Activated naive CD8-positive, alpha-beta T cell (primary cell): ENCODE data around the gene TTYH1.

Source experiments
- H3K27ac Mint-ChIP-seq: one replicate; pipeline ENCODE4 v1.8.0; 2021; ENCODE audit warnings: mixed read lengths
- H3K27me3 Mint-ChIP-seq: one replicate; pipeline ENCODE4 v1.8.0; 2021; ENCODE audit warnings: mixed read lengths
- H3K36me3 Mint-ChIP-seq: one replicate; pipeline ENCODE4 v1.8.0; 2021; ENCODE audit warnings: mixed read lengths
- H3K4me1 Mint-ChIP-seq: one replicate; pipeline ENCODE4 v1.8.0; 2021; ENCODE audit warnings: low read depth, mixed read lengths
- H3K4me3 Mint-ChIP-seq: one replicate; pipeline ENCODE4 v1.8.0; 2021; ENCODE audit warnings: mild to moderate bottlenecking, mixed read lengths
- H3K9me3 Mint-ChIP-seq: one replicate; pipeline ENCODE4 v1.8.0; 2021; ENCODE audit warnings: low read depth, mixed read lengths

The TTYH1 gene

DNA sequence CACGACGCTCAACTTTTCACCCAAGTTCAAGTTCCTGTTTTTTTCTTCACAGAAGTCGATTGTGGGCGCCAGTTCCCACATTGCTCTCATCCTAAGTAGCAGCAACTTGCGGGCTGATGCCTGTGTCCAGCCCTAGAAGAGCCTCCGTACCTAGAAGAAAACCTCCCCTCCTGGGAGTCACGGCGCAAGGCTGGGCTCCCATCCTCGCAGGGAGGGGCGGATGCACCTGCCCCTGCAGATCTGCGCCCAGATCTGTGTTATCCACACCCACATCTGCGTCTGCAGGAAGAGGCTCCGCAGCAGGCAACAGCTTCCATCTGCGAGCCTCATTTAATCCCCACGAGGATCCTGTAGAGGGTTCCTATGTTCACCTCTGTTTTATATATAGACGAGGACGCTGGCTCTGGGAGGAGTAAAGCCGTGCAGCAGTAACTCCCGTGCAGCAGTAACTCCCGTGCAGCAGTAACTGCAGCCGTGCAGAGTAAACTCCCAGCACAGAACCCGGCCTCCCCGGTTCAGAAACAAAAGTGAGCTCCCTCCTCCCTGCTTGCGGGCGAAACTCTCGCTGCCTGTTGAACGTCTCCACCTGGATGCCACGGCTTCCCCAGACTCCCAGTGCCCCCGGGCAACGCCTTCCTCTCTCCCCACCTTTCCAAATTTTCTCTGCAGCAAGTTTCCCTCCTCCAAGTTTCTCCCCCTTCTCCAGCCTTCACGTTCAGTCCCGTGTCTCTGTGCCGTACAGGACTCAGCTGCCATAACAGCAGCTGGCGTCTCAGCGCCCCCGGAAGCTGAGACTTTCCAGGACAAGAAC is 27.1 kb upstream of the TTYH1 start:
- H3K4me1 Mint-ChIP-seq: peaks cover 45% of the 10 kb centered on the region
- H3K9me3 Mint-ChIP-seq: no peaks in the 10 kb centered on the region
- peak overlapping the region; percentile 59 for H3K27ac Mint-ChIP-seq
- no peaks in the 10 kb centered on the region for H3K36me3 Mint-ChIP-seq
- no peaks in the 10 kb centered on the region for H3K27me3 Mint-ChIP-seq
- H3K4me3 Mint-ChIP-seq: peak overlapping the region; percentile 90

DNA sequence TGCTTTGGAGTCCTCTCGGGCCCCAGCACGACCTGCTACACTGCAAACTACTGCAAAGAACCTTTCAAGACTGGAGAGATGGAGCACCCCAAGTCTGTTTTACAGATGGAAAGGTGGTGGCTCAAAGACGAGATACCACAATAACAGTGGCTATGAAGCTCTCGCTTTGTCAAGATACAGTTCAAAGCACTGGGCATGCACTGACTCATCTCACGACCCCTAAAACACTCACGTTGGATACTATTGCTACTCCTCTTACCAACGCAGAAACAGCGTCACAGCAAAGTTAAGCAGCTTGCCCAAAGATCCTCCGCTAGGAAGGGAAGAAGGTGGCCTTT is 26.5 kb upstream of the TTYH1 start:
- Mint-ChIP-seq H3K9me3 (no peaks in the 10 kb centered on the region), H3K4me1 (peaks cover 42% of the 10 kb centered on the region), H3K4me3 (peak overlapping the region; percentile 90), H3K27ac (peak overlapping the region; percentile 59), H3K27me3 (no peaks in the 10 kb centered on the region), H3K36me3 (no peaks in the 10 kb centered on the region)

DNA sequence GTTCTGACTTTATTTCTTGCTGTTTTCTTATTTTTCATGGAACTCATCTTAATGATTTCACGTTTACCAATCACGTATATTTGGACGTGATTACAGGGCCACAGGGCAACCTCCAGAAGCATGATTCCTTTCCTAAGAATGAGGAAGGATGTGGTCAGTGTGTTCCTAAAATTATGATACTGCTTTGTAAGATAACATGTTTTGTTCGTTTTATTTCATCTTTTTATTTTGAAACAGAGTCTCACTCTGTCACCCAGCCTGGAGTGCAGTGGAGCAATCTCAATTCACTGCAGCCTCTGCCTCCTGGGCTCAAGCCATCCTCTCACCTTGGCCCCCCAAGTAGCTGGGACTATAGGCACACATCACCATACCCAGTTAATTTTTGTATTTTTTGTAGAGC is 25.7 kb upstream of the TTYH1 start:
- H3K27ac Mint-ChIP-seq: no peak overlapping the region
- H3K4me3 Mint-ChIP-seq: no peak overlapping the region

DNA sequence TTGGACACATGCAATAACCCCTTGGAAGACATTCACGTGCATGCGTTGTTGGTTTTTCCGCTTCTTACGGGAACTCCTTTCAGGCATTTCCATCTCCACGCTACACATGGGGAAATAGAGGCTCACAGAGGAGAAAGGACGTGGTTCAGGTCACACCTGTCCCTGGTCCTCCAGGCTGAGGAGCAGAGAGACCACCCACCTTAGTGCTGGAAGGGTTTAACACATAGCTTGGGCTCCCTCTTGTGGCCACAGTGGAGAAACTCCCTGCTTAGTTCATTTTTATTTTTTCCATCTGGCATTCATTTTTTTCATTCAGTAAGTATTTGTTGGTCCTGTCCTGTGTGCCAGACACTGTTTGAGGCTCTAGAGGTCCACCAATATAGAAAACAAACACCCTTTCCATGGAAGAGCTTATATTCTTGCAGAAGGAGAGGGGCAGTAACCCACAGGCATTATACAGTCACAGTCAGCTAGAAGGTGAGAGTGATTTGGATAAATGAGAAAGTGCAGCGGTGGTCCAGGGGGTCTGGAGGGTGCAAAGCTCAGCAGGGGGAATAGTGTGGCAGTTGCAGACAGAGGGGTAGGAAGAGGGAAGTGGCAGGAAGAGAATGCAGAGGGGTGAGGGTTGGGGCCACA is 24.2 kb upstream of the TTYH1 start:
- Mint-ChIP-seq H3K27me3 (peaks cover 2% of the 10 kb centered on the region), H3K9me3 (no peaks in the 10 kb centered on the region), H3K4me3 (peak overlapping the region; percentile 57), H3K27ac (no peak overlapping the region), H3K4me1 (peaks cover 35% of the 10 kb centered on the region), H3K36me3 (no peaks in the 10 kb centered on the region)

More for the DNA sequence above, 25.7 kb upstream of the TTYH1 start:
- H3K36me3 Mint-ChIP-seq: no peaks in the 10 kb centered on the region
- no peaks in the 10 kb centered on the region for H3K27me3 Mint-ChIP-seq
- H3K9me3 Mint-ChIP-seq: no peaks in the 10 kb centered on the region
- peaks cover 42% of the 10 kb centered on the region for H3K4me1 Mint-ChIP-seq

DNA sequence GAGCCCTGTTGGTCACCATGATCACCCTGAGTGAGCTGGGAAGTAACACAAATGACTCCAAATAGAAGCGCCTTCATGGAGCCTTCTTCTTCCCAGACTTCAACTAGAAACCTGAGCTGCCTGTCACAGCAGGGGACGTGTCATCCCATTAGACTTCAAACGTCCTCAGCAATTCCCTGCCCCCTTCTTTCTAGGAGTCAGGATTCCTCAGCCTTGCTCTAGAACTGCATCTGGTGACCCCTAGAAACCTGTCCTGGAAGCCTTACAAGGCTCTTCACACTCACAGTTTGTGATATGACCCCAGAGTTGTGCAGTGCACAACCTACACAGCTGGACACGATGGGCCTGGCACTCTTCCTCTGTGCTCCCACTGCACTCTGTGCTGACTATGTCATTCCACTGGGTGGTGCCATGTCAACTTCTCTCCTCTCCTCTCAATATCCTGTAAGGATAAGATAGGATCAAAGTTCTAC is 23.6 kb upstream of the TTYH1 start:
- Mint-ChIP-seq H3K36me3 (no peaks in the 10 kb centered on the region), H3K27ac (no peak overlapping the region), H3K9me3 (no peaks in the 10 kb centered on the region), H3K4me3 (no peak overlapping the region), H3K4me1 (peaks cover 35% of the 10 kb centered on the region), H3K27me3 (peaks cover 4% of the 10 kb centered on the region)

DNA sequence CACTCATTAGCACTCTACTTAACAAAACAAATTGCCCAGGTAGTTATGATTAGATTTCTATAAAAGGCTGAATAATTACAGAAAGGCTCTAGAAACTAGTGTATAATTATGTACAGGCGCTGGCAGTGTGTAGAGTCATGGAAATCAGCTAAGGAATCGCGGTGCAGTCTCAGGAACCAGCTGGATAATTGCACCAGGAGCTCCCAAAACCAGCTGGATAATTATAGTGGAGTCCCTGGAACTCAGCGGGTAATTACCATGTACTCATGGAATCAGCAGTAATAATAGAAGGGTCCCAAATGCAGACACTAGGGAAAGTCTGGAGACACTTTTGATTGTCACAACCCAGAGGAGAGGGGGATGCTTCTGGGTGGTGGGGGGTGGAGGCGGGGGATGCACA is 23.2 kb upstream of the TTYH1 start:
- Mint-ChIP-seq H3K4me1 (peaks cover 35% of the 10 kb centered on the region), H3K9me3 (no peaks in the 10 kb centered on the region), H3K36me3 (no peaks in the 10 kb centered on the region), H3K4me3 (no peak overlapping the region), H3K27me3 (peaks cover 4% of the 10 kb centered on the region), H3K27ac (no peak overlapping the region)

DNA sequence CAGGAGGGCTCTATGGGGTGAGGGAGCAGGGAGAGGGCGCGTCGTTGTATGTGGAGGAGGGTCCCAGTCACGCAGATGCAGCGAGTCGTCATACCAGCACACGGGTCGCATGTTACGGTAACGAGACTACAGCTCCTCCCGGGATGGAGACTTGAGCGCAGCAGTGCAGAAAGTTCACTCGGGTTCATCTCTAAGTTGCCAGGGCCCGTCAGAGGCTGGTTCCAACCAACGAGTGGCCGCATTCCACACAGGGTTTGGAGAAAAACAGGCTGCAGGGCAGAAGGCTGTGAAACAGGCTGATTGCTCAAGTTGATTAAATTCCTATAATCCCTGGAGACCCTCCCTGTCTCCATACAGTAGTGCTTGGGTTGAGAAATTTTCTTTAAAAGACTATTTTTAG is 21.9 kb upstream of the TTYH1 start:
- Mint-ChIP-seq H3K4me1 (peaks cover 27% of the 10 kb centered on the region), H3K27me3 (peaks cover 4% of the 10 kb centered on the region), H3K9me3 (no peaks in the 10 kb centered on the region), H3K27ac (no peak overlapping the region), H3K36me3 (no peaks in the 10 kb centered on the region), H3K4me3 (no peak overlapping the region)

DNA sequence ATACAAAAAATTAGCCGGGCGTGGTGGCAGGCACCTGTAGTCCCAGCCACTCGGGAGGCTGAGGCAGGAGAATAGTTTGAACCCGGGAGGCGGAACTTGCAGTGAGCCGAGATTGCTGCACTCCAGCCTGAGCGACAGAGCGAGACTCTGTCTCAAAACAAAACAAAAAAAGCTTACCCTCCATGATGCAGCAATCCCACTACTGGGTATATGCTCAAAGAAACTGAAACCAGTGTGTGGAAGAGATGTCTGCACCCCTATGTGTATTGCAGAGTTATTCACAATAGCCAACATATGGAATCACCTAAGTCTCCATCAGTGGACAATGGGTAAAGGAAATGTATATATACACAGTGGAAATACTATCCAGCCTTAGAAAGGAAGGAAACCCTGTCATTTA is 19.6 kb upstream of the TTYH1 start:
- no peak overlapping the region for H3K27ac Mint-ChIP-seq
- H3K36me3 Mint-ChIP-seq: no peaks in the 10 kb centered on the region
- peaks cover 7% of the 10 kb centered on the region for H3K4me1 Mint-ChIP-seq
- no peak overlapping the region for H3K4me3 Mint-ChIP-seq
- no peaks in the 10 kb centered on the region for H3K9me3 Mint-ChIP-seq
- peaks cover 4% of the 10 kb centered on the region for H3K27me3 Mint-ChIP-seq

DNA sequence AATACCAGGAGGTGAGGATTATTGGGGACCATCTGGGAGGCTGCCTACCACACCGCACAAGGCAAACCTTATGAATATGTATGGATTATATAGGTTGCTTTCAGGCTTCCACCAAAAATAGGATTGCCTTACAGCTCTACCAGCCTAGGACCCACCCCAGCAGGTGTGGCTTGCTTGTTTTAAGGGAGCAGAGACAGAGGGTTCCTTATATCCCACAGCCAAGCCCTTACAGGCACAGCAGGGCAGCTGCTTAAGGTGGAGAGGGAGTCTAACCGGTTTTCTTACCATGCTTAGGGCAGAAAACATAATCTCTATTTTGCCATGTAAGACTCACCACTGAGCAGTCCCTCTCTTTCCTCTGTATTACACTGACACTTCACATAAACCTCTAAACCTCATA is 16.1 kb upstream of the TTYH1 start:
- H3K27me3 Mint-ChIP-seq: peaks cover 4% of the 10 kb centered on the region
- H3K4me1 Mint-ChIP-seq: no peaks in the 10 kb centered on the region
- H3K36me3 Mint-ChIP-seq: no peaks in the 10 kb centered on the region
- H3K4me3 Mint-ChIP-seq: no peak overlapping the region
- no peaks in the 10 kb centered on the region for H3K9me3 Mint-ChIP-seq
- H3K27ac Mint-ChIP-seq: no peak overlapping the region

DNA sequence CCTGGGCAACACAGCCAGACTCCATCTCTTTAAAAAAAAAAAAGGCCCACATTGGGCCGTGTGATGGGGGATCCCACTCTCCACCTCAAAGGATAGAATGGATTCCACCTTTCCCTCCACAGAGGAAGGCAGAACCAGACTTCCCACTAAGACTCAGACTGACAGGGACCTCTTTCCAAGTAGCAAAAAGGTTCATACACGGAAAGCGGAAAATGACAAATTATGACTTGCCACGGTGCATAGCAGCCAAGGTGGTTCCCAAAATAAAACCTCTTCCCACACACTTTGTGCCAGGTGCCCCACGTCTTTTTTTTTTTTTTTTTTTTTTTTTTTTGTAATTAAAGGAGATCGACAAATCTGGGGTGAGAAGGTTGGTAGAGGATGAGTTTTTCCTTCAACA is 14.4 kb upstream of the TTYH1 start:
- H3K9me3 Mint-ChIP-seq: no peaks in the 10 kb centered on the region
- H3K36me3 Mint-ChIP-seq: no peaks in the 10 kb centered on the region
- H3K4me1 Mint-ChIP-seq: no peaks in the 10 kb centered on the region
- H3K27me3 Mint-ChIP-seq: peaks cover 3% of the 10 kb centered on the region
- no peak overlapping the region for H3K27ac Mint-ChIP-seq
- no peak overlapping the region for H3K4me3 Mint-ChIP-seq

DNA sequence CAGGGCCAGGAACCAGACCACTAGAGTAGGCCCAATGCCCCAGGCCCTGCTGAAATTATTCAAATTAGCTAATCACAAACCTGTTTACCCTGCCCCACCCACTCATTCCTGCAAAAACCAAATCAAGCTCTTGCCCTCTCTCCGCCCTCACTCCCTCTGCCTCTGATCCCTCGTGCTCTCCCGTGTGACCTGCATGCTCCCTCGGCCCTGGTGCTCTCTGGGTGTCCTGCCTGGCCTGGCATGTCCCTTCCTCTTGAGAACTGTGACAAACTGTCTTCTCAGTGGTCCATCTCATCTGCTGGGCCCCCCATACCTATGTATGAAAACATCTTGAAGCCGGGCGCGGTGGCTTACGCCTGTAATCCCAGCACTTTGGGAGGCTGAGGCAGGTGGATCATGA is 12.2 kb upstream of the TTYH1 start:
- no peak overlapping the region for H3K4me3 Mint-ChIP-seq
- H3K4me1 Mint-ChIP-seq: peaks cover 4% of the 10 kb centered on the region
- no peak overlapping the region for H3K27ac Mint-ChIP-seq
- H3K36me3 Mint-ChIP-seq: no peaks in the 10 kb centered on the region
- H3K9me3 Mint-ChIP-seq: no peaks in the 10 kb centered on the region
- H3K27me3 Mint-ChIP-seq: no peaks in the 10 kb centered on the region

DNA sequence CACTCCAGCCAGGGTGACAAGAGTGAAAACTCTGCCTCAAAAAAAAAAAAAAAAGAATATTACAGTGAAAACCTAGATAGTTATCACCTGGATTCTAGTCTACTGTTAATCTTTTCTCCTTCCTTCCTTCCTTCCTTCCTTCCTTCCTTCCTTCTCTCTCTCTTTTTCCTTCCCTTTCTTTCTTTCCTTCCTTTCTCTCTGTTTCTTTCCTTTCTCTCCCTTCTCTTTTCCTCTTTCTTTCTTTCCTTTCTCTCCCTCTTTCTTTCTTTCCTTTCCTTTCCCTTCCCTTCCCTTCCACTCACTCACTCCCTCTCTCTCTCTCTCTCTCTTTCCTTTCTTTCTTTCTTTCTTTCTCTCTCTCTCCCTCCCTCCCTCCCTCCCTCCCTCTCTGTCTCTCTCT is 9.6 kb upstream of the TTYH1 start:
- H3K4me3 Mint-ChIP-seq: no peak overlapping the region
- H3K4me1 Mint-ChIP-seq: peaks cover 4% of the 10 kb centered on the region
- no peak overlapping the region for H3K27ac Mint-ChIP-seq
- no peaks in the 10 kb centered on the region for H3K27me3 Mint-ChIP-seq
- H3K36me3 Mint-ChIP-seq: no peaks in the 10 kb centered on the region
- H3K9me3 Mint-ChIP-seq: no peaks in the 10 kb centered on the region

DNA sequence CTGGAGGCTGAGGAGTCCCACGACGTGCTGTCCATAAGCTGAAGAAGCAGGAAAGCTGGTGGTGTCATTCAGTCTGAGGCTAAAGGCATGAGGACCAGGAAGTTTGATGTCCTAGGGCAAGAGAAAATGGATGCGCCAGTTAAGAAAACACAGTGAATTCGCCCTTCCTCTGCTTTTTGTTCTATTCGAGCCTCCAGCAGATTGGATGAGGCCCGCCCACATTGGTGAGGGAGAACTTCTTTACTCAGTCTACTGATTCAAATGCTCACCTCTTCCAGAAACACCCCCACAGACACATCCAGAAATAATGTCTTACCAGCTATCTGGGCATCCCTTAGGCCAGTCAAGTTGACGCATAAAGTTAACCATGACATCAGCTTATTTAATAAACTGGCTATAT is 7.5 kb upstream of the TTYH1 start:
- Mint-ChIP-seq H3K4me1 (peaks cover 4% of the 10 kb centered on the region), H3K36me3 (no peaks in the 10 kb centered on the region), H3K27me3 (peaks cover 3% of the 10 kb centered on the region), H3K4me3 (no peak overlapping the region), H3K9me3 (no peaks in the 10 kb centered on the region), H3K27ac (no peak overlapping the region)

DNA sequence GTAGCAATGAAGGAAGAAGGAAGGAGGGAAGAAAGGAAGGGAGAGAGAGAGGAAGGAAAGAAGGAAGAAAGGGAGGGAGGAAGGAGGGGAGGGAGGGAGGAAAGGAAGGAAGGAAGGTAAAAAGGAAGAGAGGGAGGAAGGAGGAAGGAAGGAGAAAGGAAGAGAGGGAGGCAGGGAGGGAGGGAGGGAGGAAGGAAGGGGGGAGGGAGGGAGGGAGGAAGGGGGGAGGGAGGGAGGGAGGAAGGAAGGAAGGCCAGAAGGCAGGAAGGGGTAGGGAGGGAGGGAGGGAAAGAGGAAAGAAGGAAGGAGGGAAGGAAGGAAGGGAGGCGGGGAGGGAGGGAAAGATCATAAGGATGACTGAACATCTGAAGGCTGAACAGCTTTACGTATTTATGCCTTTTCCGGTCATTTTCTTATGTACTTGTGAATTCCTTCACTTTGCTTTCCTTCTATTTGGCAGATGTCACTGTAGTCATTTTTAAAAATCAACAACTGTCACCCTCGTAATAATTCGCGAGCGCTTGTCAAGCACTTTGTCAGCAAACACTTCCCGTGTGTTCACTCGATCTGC is 6.7 kb upstream of the TTYH1 start:
- peak overlapping the region; percentile 54 for H3K27ac Mint-ChIP-seq
- H3K4me1 Mint-ChIP-seq: peaks cover 4% of the 10 kb centered on the region
- H3K36me3 Mint-ChIP-seq: no peaks in the 10 kb centered on the region
- no peaks in the 10 kb centered on the region for H3K9me3 Mint-ChIP-seq
- no peak overlapping the region for H3K4me3 Mint-ChIP-seq
- H3K27me3 Mint-ChIP-seq: peaks cover 7% of the 10 kb centered on the region

DNA sequence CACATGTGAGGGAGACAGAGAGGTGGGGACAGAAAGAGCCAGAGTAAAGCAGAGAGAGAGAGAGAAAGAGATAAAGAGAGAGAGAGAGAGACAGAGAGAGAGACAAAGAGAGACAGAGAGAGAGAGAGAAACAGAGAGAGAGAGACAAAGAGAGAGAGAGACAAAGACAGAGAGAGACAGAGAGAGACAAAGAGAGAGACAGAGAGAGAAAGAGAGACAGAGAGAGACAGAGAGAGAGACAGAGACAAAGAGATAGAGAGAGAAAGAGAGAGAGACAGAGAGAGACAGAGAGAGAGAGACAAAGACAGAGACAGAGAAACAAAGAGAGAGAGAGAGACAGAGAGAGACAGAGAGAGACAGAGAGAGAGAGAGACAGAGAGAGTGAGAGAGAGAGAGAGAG is 4.2 kb upstream of the TTYH1 start:
- Mint-ChIP-seq H3K4me1 (peaks cover 11% of the 10 kb centered on the region), H3K27me3 (peaks cover 20% of the 10 kb centered on the region), H3K36me3 (peaks cover 3% of the 10 kb centered on the region), H3K27ac (no peak overlapping the region), H3K4me3 (no peak overlapping the region), H3K9me3 (no peaks in the 10 kb centered on the region)
